Measurements from ENCODE around the gene SYNE1. TPM values are rescaled to one million over a fixed set of nuclear protein-coding genes. Genes with fewer than 3 reads are reported as not detected.

SYNE1 gene
- total RNA-seq, 1 donor from 2014 or later: 43.8 TPM

- no peak for DNase-seq (ENCODE audit: low spot score, unreplicated experiment)
- no peak for TF ChIP-seq CTCF (IDR thresholded peaks at IDR 0.05; ENCODE audit: unreplicated experiment)
- H3K36me3 Mint-ChIP-seq (ENCODE audit: insufficient read depth): no peaks in the 10 kb centered on the region
These were observed 542.1 kb downstream of the SYNE1 start for GRCh38 chr6:152094992-152095592.

GRCh38 chr6:152094276-152094675 is 542.9 kb downstream of the SYNE1 start:
- no peaks in the 10 kb centered on the region for H3K9me3 Mint-ChIP-seq (ENCODE audit: low read depth)
- peaks cover 10% of the 10 kb centered on the region for H3K27me3 Mint-ChIP-seq
- TF ChIP-seq CTCF (IDR thresholded peaks at IDR 0.05; ENCODE audit: unreplicated experiment): no peak
- H3K4me1 Mint-ChIP-seq (ENCODE audit: low read depth): no peaks in the 10 kb centered on the region
- H3K27ac Mint-ChIP-seq: no peak overlapping the region
- H3K36me3 Mint-ChIP-seq (ENCODE audit: insufficient read depth): no peaks in the 10 kb centered on the region
- no peak overlapping the region for H3K4me3 Mint-ChIP-seq (ENCODE audit: low read depth)
- DNase-seq (ENCODE audit: low spot score, unreplicated experiment): no peak

More at GRCh38 chr6:152094992-152095592, 542.1 kb downstream of the SYNE1 start:
- Mint-ChIP-seq H3K9me3 (ENCODE audit: low read depth) (no peaks in the 10 kb centered on the region), H3K27ac (no peak overlapping the region), H3K4me3 (ENCODE audit: low read depth) (no peak overlapping the region), H3K4me1 (ENCODE audit: low read depth) (no peaks in the 10 kb centered on the region), H3K27me3 (peaks cover 10% of the 10 kb centered on the region)

GRCh38 chr6:152093711-152094110 is 543.5 kb downstream of the SYNE1 start:
- H3K36me3 Mint-ChIP-seq (ENCODE audit: insufficient read depth): no peaks in the 10 kb centered on the region
- H3K27me3 Mint-ChIP-seq: peaks cover 10% of the 10 kb centered on the region
- H3K4me3 Mint-ChIP-seq (ENCODE audit: low read depth): no peak overlapping the region
- no peaks in the 10 kb centered on the region for H3K9me3 Mint-ChIP-seq (ENCODE audit: low read depth)
- TF ChIP-seq CTCF (IDR thresholded peaks at IDR 0.05; ENCODE audit: unreplicated experiment): no peak
- H3K4me1 Mint-ChIP-seq (ENCODE audit: low read depth): no peaks in the 10 kb centered on the region
- H3K27ac Mint-ChIP-seq: no peak overlapping the region
- no peak for DNase-seq (ENCODE audit: low spot score, unreplicated experiment)

GRCh38 chr6:152091851-152092341 is 545.3 kb downstream of the SYNE1 start:
- H3K36me3 Mint-ChIP-seq (ENCODE audit: insufficient read depth): no peaks in the 10 kb centered on the region
- H3K27ac Mint-ChIP-seq: no peak overlapping the region
- peaks cover 2% of the 10 kb centered on the region for H3K4me1 Mint-ChIP-seq (ENCODE audit: low read depth)
- TF ChIP-seq CTCF (IDR thresholded peaks at IDR 0.05; ENCODE audit: unreplicated experiment): no peak
- peaks cover 6% of the 10 kb centered on the region for H3K27me3 Mint-ChIP-seq
- DNase-seq (ENCODE audit: low spot score, unreplicated experiment): no peak
- no peak overlapping the region for H3K4me3 Mint-ChIP-seq (ENCODE audit: low read depth)
- H3K9me3 Mint-ChIP-seq (ENCODE audit: low read depth): no peaks in the 10 kb centered on the region

- Mint-ChIP-seq H3K27me3 (peaks cover 6% of the 10 kb centered on the region), H3K4me1 (ENCODE audit: low read depth) (peaks cover 7% of the 10 kb centered on the region), H3K9me3 (ENCODE audit: low read depth) (no peaks in the 10 kb centered on the region), H3K36me3 (ENCODE audit: insufficient read depth) (no peaks in the 10 kb centered on the region), H3K27ac (no peak overlapping the region), H3K4me3 (ENCODE audit: low read depth) (no peak overlapping the region)
- TF ChIP-seq CTCF (IDR thresholded peaks at IDR 0.05; ENCODE audit: unreplicated experiment): no peak
- DNase-seq (ENCODE audit: low spot score, unreplicated experiment): no peak
These were observed 546.0 kb downstream of the SYNE1 start for GRCh38 chr6:152091201-152091600.
